Chondrocyte (in vitro differentiated cells): ENCODE results near the gene HSPA8. TPM values are rescaled to one million over a fixed set of nuclear protein-coding genes. Genes with fewer than 3 reads are reported as not detected.

Source experiments
- DNase-seq: peaks from one replicate; pipeline ENCODE4 v3.0.0; 2021; ENCODE audit warnings: mixed read lengths, low spot score
- H3K27ac Mint-ChIP-seq: one replicate; pipeline ENCODE4 v1.8.0; 2021; ENCODE audit warnings: mild to moderate bottlenecking, moderate library complexity, mixed read lengths; ENCODE audit not compliant: unreplicated experiment
- H3K27me3 Mint-ChIP-seq: 2 replicates; pipeline ENCODE4 v1.8.0; 2021; ENCODE audit warnings: low read depth, mixed read lengths
- H3K36me3 Mint-ChIP-seq: 2 replicates; pipeline ENCODE4 v1.8.0; 2021; ENCODE audit warnings: low read depth, mixed read lengths
- H3K4me1 Mint-ChIP-seq: 2 replicates; pipeline ENCODE4 v1.8.0; 2021; ENCODE audit warnings: low read depth, mild to moderate bottlenecking, mixed read lengths
- H3K4me3 Mint-ChIP-seq: one replicate; pipeline ENCODE4 v1.8.0; 2021; ENCODE audit warnings: mild to moderate bottlenecking, moderate library complexity, mixed read lengths; ENCODE audit not compliant: unreplicated experiment
- H3K9me3 Mint-ChIP-seq: 2 replicates; pipeline ENCODE4 v1.8.0; 2021; ENCODE audit warnings: low read depth, mixed read lengths
- total RNA-seq: library from RNA; stranded (reverse); gene quantifications from 3 replicates; pipeline ENCODE4 v1.2.1, GENCODE V29; 2021
- TF ChIP-seq, protein P1 (sequence below): fragments of 200-600 bp; sonication (generic); IDR thresholded peaks from 2 replicates; pipeline ENCODE4 v1.5.0; 2021; ENCODE audit warnings: antibody characterized with exemption, mild to moderate bottlenecking, moderate library complexity

HSPA8 gene
- total RNA-seq, 1 donor from 2014 or later: 1,112 TPM

DNA sequence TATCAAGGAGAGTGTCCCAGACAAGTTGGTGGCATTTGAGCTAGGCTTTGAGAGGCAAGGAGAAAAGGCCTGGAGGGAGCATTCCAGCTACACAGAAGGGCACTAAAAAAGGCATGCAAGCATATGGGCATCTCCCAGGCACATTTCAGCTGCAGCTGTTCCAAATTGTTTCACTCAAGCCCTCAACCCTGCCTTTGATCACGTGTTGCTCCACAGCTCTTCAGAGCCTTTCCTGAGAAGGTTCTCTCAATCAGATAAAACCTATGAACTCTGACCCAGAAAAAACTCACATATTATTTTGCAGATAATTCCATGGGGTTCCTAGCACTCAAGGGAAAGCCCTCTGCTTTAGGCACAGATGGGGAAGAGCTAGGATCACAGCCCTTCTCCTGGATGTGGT lies 24.4 kb upstream of the HSPA8 start:
- Mint-ChIP-seq H3K27me3 (no peaks in the 10 kb centered on the region), H3K4me3 (no peak overlapping the region), H3K27ac (no peak overlapping the region), H3K9me3 (peaks cover 4% of the 10 kb centered on the region), H3K36me3 (no peaks in the 10 kb centered on the region), H3K4me1 (peaks cover 12% of the 10 kb centered on the region)
- DNase-seq: no peak
- TF ChIP-seq, protein P1, sequence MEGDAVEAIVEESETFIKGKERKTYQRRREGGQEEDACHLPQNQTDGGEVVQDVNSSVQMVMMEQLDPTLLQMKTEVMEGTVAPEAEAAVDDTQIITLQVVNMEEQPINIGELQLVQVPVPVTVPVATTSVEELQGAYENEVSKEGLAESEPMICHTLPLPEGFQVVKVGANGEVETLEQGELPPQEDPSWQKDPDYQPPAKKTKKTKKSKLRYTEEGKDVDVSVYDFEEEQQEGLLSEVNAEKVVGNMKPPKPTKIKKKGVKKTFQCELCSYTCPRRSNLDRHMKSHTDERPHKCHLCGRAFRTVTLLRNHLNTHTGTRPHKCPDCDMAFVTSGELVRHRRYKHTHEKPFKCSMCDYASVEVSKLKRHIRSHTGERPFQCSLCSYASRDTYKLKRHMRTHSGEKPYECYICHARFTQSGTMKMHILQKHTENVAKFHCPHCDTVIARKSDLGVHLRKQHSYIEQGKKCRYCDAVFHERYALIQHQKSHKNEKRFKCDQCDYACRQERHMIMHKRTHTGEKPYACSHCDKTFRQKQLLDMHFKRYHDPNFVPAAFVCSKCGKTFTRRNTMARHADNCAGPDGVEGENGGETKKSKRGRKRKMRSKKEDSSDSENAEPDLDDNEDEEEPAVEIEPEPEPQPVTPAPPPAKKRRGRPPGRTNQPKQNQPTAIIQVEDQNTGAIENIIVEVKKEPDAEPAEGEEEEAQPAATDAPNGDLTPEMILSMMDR: no peak

DNA sequence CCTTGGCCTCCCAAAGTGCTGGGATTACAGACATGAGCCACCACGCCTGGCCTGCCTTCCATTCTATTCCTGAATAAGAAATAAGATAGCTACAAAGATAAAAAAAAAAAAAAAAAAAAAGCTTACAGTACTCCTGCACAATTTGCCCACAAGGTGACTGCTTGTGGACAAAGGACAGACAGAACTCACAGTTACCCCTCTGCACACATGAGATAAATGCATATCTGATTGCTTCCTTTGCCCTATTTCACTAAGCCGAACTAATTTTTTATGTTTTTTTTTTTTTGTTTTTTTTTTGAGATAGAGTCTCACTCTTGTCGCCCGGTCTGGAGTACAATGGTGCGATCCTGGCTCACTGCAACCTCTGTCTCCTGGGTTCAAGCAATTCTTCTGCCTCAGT lies 23.6 kb upstream of the HSPA8 start:
- H3K4me3 Mint-ChIP-seq: no peak overlapping the region
- H3K4me1 Mint-ChIP-seq: peaks cover 12% of the 10 kb centered on the region
- H3K27me3 Mint-ChIP-seq: no peaks in the 10 kb centered on the region
- H3K36me3 Mint-ChIP-seq: no peaks in the 10 kb centered on the region
- no peak for DNase-seq
- H3K9me3 Mint-ChIP-seq: peaks cover 4% of the 10 kb centered on the region
- no peak overlapping the region for H3K27ac Mint-ChIP-seq
- TF ChIP-seq, protein P1: no peak

DNA sequence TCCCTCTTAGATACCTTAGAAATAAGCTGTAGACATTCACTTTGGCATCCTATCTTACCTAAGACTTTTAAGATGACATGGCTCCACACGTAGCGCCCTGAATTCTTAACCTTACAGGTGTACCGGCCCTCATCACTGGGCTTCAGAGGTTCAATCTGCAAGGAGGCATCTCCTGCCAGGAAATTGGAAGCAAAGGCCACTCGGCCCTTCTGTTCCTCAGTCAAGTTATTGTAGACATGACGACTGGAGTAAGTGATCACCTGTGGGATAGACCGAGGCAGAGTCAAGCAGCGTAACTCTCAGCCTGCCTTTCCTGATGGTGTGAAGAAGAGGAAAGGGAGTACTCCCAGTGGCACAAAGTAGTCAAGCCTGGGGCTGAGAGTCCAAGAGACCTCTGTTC lies 22.5 kb upstream of the HSPA8 start:
- Mint-ChIP-seq H3K4me1 (peaks cover 12% of the 10 kb centered on the region), H3K36me3 (no peaks in the 10 kb centered on the region), H3K9me3 (peaks cover 4% of the 10 kb centered on the region), H3K27ac (no peak overlapping the region), H3K4me3 (no peak overlapping the region), H3K27me3 (no peaks in the 10 kb centered on the region)
- no peak for DNase-seq
- TF ChIP-seq, protein P1: no peak

DNA sequence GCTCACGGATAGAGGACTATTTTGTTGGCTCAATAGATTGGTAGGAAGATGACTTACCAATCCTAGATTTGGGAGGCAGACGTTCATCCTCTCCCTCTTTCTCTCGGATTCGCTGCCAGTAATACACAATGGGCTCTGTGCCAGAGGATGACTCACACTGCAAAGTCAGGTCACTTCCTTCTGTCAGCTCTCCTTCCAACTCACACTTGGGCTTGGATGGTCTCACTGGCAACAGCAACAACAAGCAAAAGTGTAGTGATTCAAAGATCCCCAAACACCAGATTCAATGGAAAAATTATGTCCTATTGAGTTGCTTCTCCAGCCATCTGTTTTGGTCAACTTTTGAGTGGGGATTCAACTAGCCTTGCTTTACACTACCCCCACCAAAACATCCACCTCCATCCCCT lies 21.7 kb upstream of the HSPA8 start:
- peaks cover 12% of the 10 kb centered on the region for H3K4me1 Mint-ChIP-seq
- H3K4me3 Mint-ChIP-seq: no peak overlapping the region
- peaks cover 4% of the 10 kb centered on the region for H3K9me3 Mint-ChIP-seq
- TF ChIP-seq, protein P1: no peak
- no peaks in the 10 kb centered on the region for H3K36me3 Mint-ChIP-seq
- DNase-seq: no peak
- H3K27me3 Mint-ChIP-seq: no peaks in the 10 kb centered on the region
- H3K27ac Mint-ChIP-seq: peak overlapping the region; percentile 87

DNA sequence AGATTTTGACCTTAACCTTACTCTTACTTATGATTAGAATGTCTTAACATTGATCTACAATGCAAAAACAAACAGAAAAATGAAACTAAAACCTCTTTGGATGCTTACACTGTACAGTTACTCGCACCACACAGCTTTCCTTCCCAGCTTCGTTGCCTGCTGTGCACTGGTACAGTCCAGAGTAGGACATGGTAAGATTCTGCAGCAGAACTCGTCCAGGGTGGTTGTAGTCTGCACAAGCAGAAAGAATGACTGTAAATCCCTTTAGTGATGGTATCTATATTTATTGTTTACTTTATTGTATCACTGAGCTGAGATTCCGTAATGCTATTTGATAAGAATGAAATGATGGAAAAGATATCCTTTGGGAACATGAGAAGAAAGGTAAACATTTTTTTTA lies 21.0 kb upstream of the HSPA8 start:
- no peak overlapping the region for H3K4me3 Mint-ChIP-seq
- H3K9me3 Mint-ChIP-seq: peaks cover 4% of the 10 kb centered on the region
- H3K27ac Mint-ChIP-seq: no peak overlapping the region
- TF ChIP-seq, protein P1: no peak
- peaks cover 12% of the 10 kb centered on the region for H3K4me1 Mint-ChIP-seq
- no peaks in the 10 kb centered on the region for H3K36me3 Mint-ChIP-seq
- DNase-seq: no peak
- H3K27me3 Mint-ChIP-seq: no peaks in the 10 kb centered on the region
